Brain microvascular endothelial cell (primary cell): ENCODE measurements around the gene IGFBP2.

Experiments
- DNase-seq: peaks from one replicate; pipeline ENCODE4 v3.0.0-alpha.2; 2020
- H3K27ac ChIP-seq: fragments of 250-450 bp; sonication (Bioruptor Pico); 2 replicates; pipeline ENCODE4 v1.5.1; 2020; ENCODE audit warnings: mild to moderate bottlenecking, moderate library complexity
- H3K27me3 ChIP-seq: fragments of 250-450 bp; sonication (Bioruptor Pico); replicated peaks from 2 replicates; pipeline ENCODE4 v1.5.1; 2020; ENCODE audit warnings: mild to moderate bottlenecking
- H3K36me3 ChIP-seq: fragments of 250-450 bp; sonication (Bioruptor Pico); replicated peaks from 2 replicates; pipeline ENCODE4 v1.5.1; 2020; ENCODE audit warnings: mild to moderate bottlenecking
- H3K4me3 ChIP-seq: 2 replicates; pipeline ENCODE4 v1.5.1; 2011; ENCODE audit warnings: low read depth, mild to moderate bottlenecking, control low read depth, low read length, moderate library complexity
- CTCF ChIP-seq: IDR thresholded peaks from 2 replicates; pipeline ENCODE4 v1.5.1; 2011; ENCODE audit warnings: low read depth, mild to moderate bottlenecking, moderate library complexity, low read length, control low read depth, inconsistent platforms; ENCODE audit errors: missing control alignments
- in situ Hi-C: cut with HindIII; loops from 2 replicates; pipeline ENCODE4 v1.10.0; 2017; ENCODE audit warnings: low sequenced_read_pairs, low pct_ligation_motif_present

Gene IGFBP2

DNA sequence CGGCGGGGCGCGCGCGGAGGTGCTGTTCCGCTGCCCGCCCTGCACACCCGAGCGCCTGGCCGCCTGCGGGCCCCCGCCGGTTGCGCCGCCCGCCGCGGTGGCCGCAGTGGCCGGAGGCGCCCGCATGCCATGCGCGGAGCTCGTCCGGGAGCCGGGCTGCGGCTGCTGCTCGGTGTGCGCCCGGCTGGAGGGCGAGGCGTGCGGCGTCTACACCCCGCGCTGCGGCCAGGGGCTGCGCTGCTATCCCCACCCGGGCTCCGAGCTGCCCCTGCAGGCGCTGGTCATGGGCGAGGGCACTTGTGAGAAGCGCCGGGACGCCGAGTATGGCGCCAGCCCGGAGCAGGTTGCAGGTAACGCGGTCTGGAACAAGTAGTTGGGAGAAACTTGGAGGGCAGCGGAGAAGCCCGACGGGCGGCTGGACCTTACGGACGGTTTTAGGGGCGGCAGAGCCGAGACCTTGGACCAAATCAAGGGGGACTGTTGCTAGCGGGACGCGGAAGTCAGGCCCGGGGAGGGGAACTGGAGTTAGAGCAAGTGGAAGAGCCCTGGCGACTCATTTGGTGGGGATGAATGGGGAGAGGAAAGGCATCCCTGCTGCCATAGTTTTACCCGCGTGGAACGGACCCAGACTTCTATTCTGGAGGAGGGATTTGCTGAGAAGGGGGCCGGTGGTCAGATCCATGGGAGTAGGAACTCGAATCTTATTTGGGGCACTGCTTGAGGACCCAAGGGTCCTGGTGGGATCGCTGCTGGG, 573 bp downstream of the IGFBP2 start:
- in situ Hi-C loops: no loop called here
- no peaks in the 10 kb centered on the region for H3K27me3 ChIP-seq

GRCh38 chr2:216634370-216635148, 1.3 kb downstream of the IGFBP2 start:
- TF ChIP-seq CTCF: no peak
- in situ Hi-C loops: no loop called here
- Histone ChIP-seq H3K27ac (peak overlapping the region; percentile 55), H3K4me3 (peak overlapping the region; percentile 58), H3K36me3 (no peaks in the 10 kb centered on the region), H3K27me3 (no peaks in the 10 kb centered on the region)
- DNase-seq: no peak

More for the DNA sequence above, 573 bp downstream of the IGFBP2 start:
- DNase-seq: no peak
- H3K4me3 ChIP-seq: peak overlapping the region; percentile 58
- peak overlapping the region; percentile 1 for H3K27ac ChIP-seq
- H3K36me3 ChIP-seq: no peaks in the 10 kb centered on the region
- no peak for TF ChIP-seq CTCF

- H3K4me3 ChIP-seq: peak overlapping the region; percentile 58
- TF ChIP-seq CTCF: peak; percentile 19
- H3K27me3 ChIP-seq: no peaks in the 10 kb centered on the region
Measured at GRCh38 chr2:216635171-216635570, 2.0 kb downstream of the IGFBP2 start.

GRCh38 chr2:216635701-216636550, 2.7 kb downstream of the IGFBP2 start:
- Histone ChIP-seq H3K27ac (peak overlapping the region; percentile 55), H3K36me3 (peaks cover 5% of the 10 kb centered on the region), H3K4me3 (peak overlapping the region; percentile 58), H3K27me3 (no peaks in the 10 kb centered on the region)
- in situ Hi-C loops: no loop called here
- no peak for TF ChIP-seq CTCF
- DNase-seq: no peak

More at GRCh38 chr2:216635171-216635570, 2.0 kb downstream of the IGFBP2 start:
- in situ Hi-C loops: no loop called here
- Histone ChIP-seq H3K36me3 (no peaks in the 10 kb centered on the region), H3K27ac (peak overlapping the region; percentile 55)
- no peak for DNase-seq

DNA sequence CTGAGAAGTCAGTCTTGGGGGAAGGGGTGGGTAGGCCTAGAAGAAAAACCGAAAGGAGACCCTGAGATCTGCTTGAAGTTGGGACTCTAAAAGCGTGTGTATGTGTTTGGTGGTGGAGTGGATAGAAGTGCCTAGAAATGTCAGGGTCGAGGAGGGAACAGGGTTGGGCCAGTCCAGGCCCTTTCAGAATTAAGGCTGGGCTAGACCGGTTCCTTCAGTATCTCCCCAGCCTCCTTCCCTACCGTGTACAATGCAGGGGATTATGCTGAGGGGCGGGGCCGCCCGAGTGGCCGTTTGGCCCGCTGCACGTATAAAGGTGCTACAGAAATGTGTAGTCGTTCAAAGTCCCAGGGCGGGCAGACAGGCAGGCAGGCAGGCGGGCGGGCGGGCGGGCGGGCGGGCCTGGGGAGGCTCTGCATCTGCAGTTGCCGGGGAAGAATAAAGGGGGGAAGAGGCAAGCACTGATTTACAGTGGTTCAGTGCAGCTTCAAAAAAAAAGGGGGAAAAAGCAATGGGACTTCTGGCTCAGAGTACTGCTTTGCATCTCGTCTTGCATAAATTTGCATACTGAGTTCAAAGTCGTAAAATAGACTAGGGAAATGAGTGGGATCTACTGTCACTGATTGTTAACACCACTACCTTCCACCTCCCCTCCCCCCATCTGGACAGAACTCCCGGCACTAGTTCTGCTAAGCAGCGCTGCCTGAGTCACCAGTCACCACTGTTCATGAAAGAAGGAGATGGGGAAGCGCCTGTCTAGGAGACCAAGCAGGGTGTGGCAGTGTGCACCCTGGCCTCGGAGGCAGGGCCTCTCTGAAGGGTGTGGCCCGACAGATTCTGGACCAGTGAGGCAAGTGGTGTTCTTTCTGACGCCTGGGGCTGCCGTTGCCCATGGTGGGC, 3.6 kb downstream of the IGFBP2 start:
- peak; percentile 63 for DNase-seq
- H3K27me3 ChIP-seq: no peaks in the 10 kb centered on the region
- peak overlapping the region; percentile 55 for H3K27ac ChIP-seq
- H3K36me3 ChIP-seq: peaks cover 7% of the 10 kb centered on the region
- no peak overlapping the region for H3K4me3 ChIP-seq
- in situ Hi-C loops: no loop called here
- no peak for TF ChIP-seq CTCF
